ENCODE measurements around the gene NPM1.

Gene NPM1

DNA sequence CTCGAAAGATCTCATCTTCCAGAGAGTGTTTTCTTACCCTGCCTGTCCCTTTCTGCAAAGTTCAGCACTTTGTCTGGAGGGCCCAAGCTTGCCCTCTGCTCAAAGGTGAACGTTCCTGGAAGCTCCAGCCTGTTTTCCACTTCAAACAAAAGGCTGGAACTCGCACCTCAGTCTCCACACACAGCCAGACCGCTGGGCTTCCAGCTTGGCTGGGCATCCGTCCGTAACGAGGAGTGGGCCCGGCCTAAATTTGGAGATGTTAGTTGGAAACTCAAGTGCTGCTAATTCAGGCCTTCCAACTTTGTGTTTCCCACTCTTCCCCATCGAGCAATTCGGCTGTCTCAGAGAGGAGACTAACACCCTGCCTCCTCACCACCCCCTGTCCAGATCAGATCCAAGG is 66.9 kb downstream of the NPM1 start:
- no peak overlapping the region for H2AK5ac ChIP-seq (ENCODE audit: low read length)
- H3K9me3 ChIP-seq (ENCODE audit: insufficient read depth, low read depth, low read length), result no peaks in the 10 kb centered on the region
- peaks cover 7% of the 10 kb centered on the region for H3K79me1 ChIP-seq (ENCODE audit: low read length)
- no peak for DNase-seq
- H3K9ac ChIP-seq (ENCODE audit: low read length), result no peak overlapping the region
- H3K14ac ChIP-seq (ENCODE audit: low read length), result no peak overlapping the region
- H3K36me3 ChIP-seq (ENCODE audit: control insufficient read depth in 1 of 2, insufficient read depth in 2 of 2, low read length in 2 of 2), result no peaks in the 10 kb centered on the region
- H3K4ac ChIP-seq (ENCODE audit: low read depth, low read length), result no peak overlapping the region
- no peak overlapping the region for H3K4me2 ChIP-seq (ENCODE audit: low read length)
- no peaks in the 10 kb centered on the region for H3K79me2 ChIP-seq (ENCODE audit: control insufficient read depth, insufficient read depth, low read length, poor library complexity)
- H3K27me3 ChIP-seq (ENCODE audit: insufficient read depth, low read length), result no peaks in the 10 kb centered on the region
- no peak overlapping the region for H3K23ac ChIP-seq (ENCODE audit: low read length)
- H3K18ac ChIP-seq (ENCODE audit: low read length), result no peak overlapping the region
- no peak overlapping the region for H3K27ac ChIP-seq (ENCODE audit: low read depth, low read length)
- no peak overlapping the region for H2BK5ac ChIP-seq (ENCODE audit: low read depth, low read length, poor library complexity)
- peaks cover 5 to 8% of the 10 kb centered on the region in 2 experiments for H3K4me1 ChIP-seq (ENCODE audit: control insufficient read depth in 1 of 2, insufficient read depth in 2 of 2, low read length in 2 of 2)
- WGBS (ENCODE audit: extremely low coverage, insufficient coverage, insufficient read length), result no CpG with 5 or more reads among the region's 10 CpGs
- H2BK12ac ChIP-seq (ENCODE audit: low read length), result no peak overlapping the region
- no peak overlapping the region for H4K12ac ChIP-seq (ENCODE audit: low read depth, low read length)
- H4K8ac ChIP-seq (ENCODE audit: low read depth, low read length), result no peak overlapping the region
- H3K4me3 ChIP-seq (ENCODE audit: low read depth, low read length), result no peak overlapping the region
- no peak overlapping the region for H4K91ac ChIP-seq (ENCODE audit: low read depth, low read length)
- no peak overlapping the region for H2BK120ac ChIP-seq (ENCODE audit: insufficient read depth, low read length, poor library complexity)
- no peak overlapping the region for H2AFZ ChIP-seq (ENCODE audit: insufficient read depth, low read length, poor library complexity)

DNA sequence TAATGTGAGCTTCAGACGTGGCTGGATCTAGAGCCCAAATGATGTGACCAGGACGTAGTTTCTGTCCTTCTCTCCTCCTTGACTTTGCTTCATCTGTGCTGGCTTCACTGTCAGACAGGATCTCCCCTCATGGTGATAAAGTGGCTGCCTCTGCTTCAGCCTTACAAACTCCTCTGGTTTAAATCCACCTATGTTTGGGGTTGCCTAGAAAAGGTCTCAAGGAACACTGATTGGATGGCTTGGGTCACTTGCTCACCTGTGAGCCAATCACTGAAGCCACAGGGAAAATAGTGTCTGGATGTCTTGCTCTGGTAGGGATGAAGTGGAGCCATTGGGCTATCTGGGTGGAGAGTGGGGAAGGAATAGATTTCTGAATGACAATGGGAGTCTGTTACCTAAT is 67.9 kb downstream of the NPM1 start:
- H2AK5ac ChIP-seq (ENCODE audit: low read length), result no peak overlapping the region
- peaks cover 7% of the 10 kb centered on the region for H3K79me1 ChIP-seq (ENCODE audit: low read length)
- no peak overlapping the region for H3K4me2 ChIP-seq (ENCODE audit: low read length)
- DNase-seq, result no peak
- H4K91ac ChIP-seq (ENCODE audit: low read depth, low read length), result no peak overlapping the region
- H3K23ac ChIP-seq (ENCODE audit: low read length), result no peak overlapping the region
- H4K8ac ChIP-seq (ENCODE audit: low read depth, low read length), result no peak overlapping the region
- H3K36me3 ChIP-seq (ENCODE audit: control insufficient read depth in 1 of 2, insufficient read depth in 2 of 2, low read length in 2 of 2), result no peaks in the 10 kb centered on the region
- no peak overlapping the region for H2BK12ac ChIP-seq (ENCODE audit: low read length)
- peaks cover 5 to 6% of the 10 kb centered on the region in 2 experiments for H3K4me1 ChIP-seq (ENCODE audit: control insufficient read depth in 1 of 2, insufficient read depth in 2 of 2, low read length in 2 of 2)
- H2AFZ ChIP-seq (ENCODE audit: insufficient read depth, low read length, poor library complexity), result no peak overlapping the region
- no CpG with 5 or more reads among the region's 2 CpGs for WGBS (ENCODE audit: extremely low coverage, insufficient coverage, insufficient read length)
- no peaks in the 10 kb centered on the region for H3K79me2 ChIP-seq (ENCODE audit: control insufficient read depth, insufficient read depth, low read length, poor library complexity)
- no peak overlapping the region for H3K14ac ChIP-seq (ENCODE audit: low read length)
- no peak overlapping the region for H3K9ac ChIP-seq (ENCODE audit: low read length)
- no peaks in the 10 kb centered on the region for H3K27me3 ChIP-seq (ENCODE audit: insufficient read depth, low read length)
- no peaks in the 10 kb centered on the region for H3K9me3 ChIP-seq (ENCODE audit: insufficient read depth, low read depth, low read length)
- H3K4ac ChIP-seq (ENCODE audit: low read depth, low read length), result no peak overlapping the region
- no peak overlapping the region for H4K12ac ChIP-seq (ENCODE audit: low read depth, low read length)
- no peak overlapping the region for H2BK5ac ChIP-seq (ENCODE audit: low read depth, low read length, poor library complexity)
- no peak overlapping the region for H2BK120ac ChIP-seq (ENCODE audit: insufficient read depth, low read length, poor library complexity)
- H3K18ac ChIP-seq (ENCODE audit: low read length), result no peak overlapping the region
- H3K27ac ChIP-seq (ENCODE audit: low read depth, low read length), result no peak overlapping the region
- no peak overlapping the region for H3K4me3 ChIP-seq (ENCODE audit: low read depth, low read length)

- H3K27me3 ChIP-seq (ENCODE audit: insufficient read depth, low read length), result no peaks in the 10 kb centered on the region
- H3K14ac ChIP-seq (ENCODE audit: low read length), result no peak overlapping the region
- no peaks in the 10 kb centered on the region for H3K79me2 ChIP-seq (ENCODE audit: control insufficient read depth, insufficient read depth, low read length, poor library complexity)
- no peak for DNase-seq
- H3K18ac ChIP-seq (ENCODE audit: low read length), result no peak overlapping the region
- no peak overlapping the region for H2AK5ac ChIP-seq (ENCODE audit: low read length)
- no CpG with 5 or more reads among the region's 25 CpGs for WGBS (ENCODE audit: extremely low coverage, insufficient coverage, insufficient read length)
- H4K91ac ChIP-seq (ENCODE audit: low read depth, low read length), result no peak overlapping the region
- no peak overlapping the region for H3K4ac ChIP-seq (ENCODE audit: low read depth, low read length)
- no peak overlapping the region for H2AFZ ChIP-seq (ENCODE audit: insufficient read depth, low read length, poor library complexity)
- H3K4me3 ChIP-seq (ENCODE audit: low read depth, low read length), result no peak overlapping the region
- H3K23ac ChIP-seq (ENCODE audit: low read length), result no peak overlapping the region
- no peaks in the 10 kb centered on the region for H3K36me3 ChIP-seq (ENCODE audit: control insufficient read depth in 1 of 2, insufficient read depth in 2 of 2, low read length in 2 of 2)
- no peak overlapping the region for H2BK12ac ChIP-seq (ENCODE audit: low read length)
- no peak overlapping the region for H2BK120ac ChIP-seq (ENCODE audit: insufficient read depth, low read length, poor library complexity)
- H3K9ac ChIP-seq (ENCODE audit: low read length), result no peak overlapping the region
- H4K8ac ChIP-seq (ENCODE audit: low read depth, low read length), result no peak overlapping the region
- H3K4me1 ChIP-seq (ENCODE audit: control insufficient read depth in 1 of 2, insufficient read depth in 2 of 2, low read length in 2 of 2), result no peaks in the 10 kb centered on the region
- H3K79me1 ChIP-seq (ENCODE audit: low read length), result no peaks in the 10 kb centered on the region
- no peaks in the 10 kb centered on the region for H3K9me3 ChIP-seq (ENCODE audit: insufficient read depth, low read depth, low read length)
- no peak overlapping the region for H4K12ac ChIP-seq (ENCODE audit: low read depth, low read length)
- no peak overlapping the region for H2BK5ac ChIP-seq (ENCODE audit: low read depth, low read length, poor library complexity)
- H3K27ac ChIP-seq (ENCODE audit: low read depth, low read length), result no peak overlapping the region
- H3K4me2 ChIP-seq (ENCODE audit: low read length), result no peak overlapping the region
Observed at GRCh38 chr5:171457208-171457981, 69.7 kb downstream of the NPM1 start.

DNA sequence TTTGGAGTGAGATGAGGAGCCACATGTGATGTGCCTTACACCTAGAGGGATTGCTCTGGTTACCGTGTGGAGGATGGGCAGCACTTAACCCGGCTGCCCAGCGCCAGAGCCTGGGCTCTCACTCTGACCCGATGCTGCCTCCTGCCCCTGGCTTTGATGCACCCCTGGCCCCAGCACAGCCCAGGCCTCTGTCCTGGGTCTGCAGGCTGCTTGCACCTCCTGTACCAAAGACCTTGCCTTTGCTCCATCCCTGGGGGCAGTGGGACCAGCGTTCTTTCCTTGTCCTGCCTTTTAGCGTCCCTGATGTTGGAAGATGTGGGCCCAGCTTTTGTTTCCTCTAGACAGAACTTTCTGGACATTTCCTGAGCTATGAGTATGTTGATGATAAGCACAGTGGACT is 72.2 kb downstream of the NPM1 start:
- no peak overlapping the region for H3K23ac ChIP-seq (ENCODE audit: low read length)
- no peak overlapping the region for H2BK5ac ChIP-seq (ENCODE audit: low read depth, low read length, poor library complexity)
- H3K9me3 ChIP-seq (ENCODE audit: insufficient read depth, low read depth, low read length), result no peaks in the 10 kb centered on the region
- no peak overlapping the region for H2AK5ac ChIP-seq (ENCODE audit: low read length)
- H2BK120ac ChIP-seq (ENCODE audit: insufficient read depth, low read length, poor library complexity), result no peak overlapping the region
- no peaks in the 10 kb centered on the region for H3K27me3 ChIP-seq (ENCODE audit: insufficient read depth, low read length)
- H3K14ac ChIP-seq (ENCODE audit: low read length), result no peak overlapping the region
- H2BK12ac ChIP-seq (ENCODE audit: low read length), result no peak overlapping the region
- no peak overlapping the region for H3K4me3 ChIP-seq (ENCODE audit: low read depth, low read length)
- H3K27ac ChIP-seq (ENCODE audit: low read depth, low read length), result no peak overlapping the region
- no peak overlapping the region for H3K9ac ChIP-seq (ENCODE audit: low read length)
- no peaks in the 10 kb centered on the region for H3K79me1 ChIP-seq (ENCODE audit: low read length)
- no peak overlapping the region for H4K8ac ChIP-seq (ENCODE audit: low read depth, low read length)
- H4K12ac ChIP-seq (ENCODE audit: low read depth, low read length), result no peak overlapping the region
- H2AFZ ChIP-seq (ENCODE audit: insufficient read depth, low read length, poor library complexity), result no peak overlapping the region
- H3K79me2 ChIP-seq (ENCODE audit: control insufficient read depth, insufficient read depth, low read length, poor library complexity), result no peaks in the 10 kb centered on the region
- no peak overlapping the region for H3K4me2 ChIP-seq (ENCODE audit: low read length)
- no peaks in the 10 kb centered on the region for H3K36me3 ChIP-seq (ENCODE audit: control insufficient read depth in 1 of 2, insufficient read depth in 2 of 2, low read length in 2 of 2)
- no peaks in the 10 kb centered on the region for H3K4me1 ChIP-seq (ENCODE audit: control insufficient read depth in 1 of 2, insufficient read depth in 2 of 2, low read length in 2 of 2)
- DNase-seq, result no peak
- no CpG with 5 or more reads among the region's 6 CpGs for WGBS (ENCODE audit: extremely low coverage, insufficient coverage, insufficient read length)
- H4K91ac ChIP-seq (ENCODE audit: low read depth, low read length), result no peak overlapping the region
- H3K18ac ChIP-seq (ENCODE audit: low read length), result no peak overlapping the region
- no peak overlapping the region for H3K4ac ChIP-seq (ENCODE audit: low read depth, low read length)
